Gastroesophageal sphincter (tissue), 4 donors: ENCODE measurements around the gene PARD3. TPM values are rescaled to one million over a fixed set of nuclear protein-coding genes. Genes with fewer than 3 reads are reported as not detected.
"Not testable (repeated sequence)": the region's sequence is repeated elsewhere in the genome, so short reads cannot be mapped to it uniquely, and the experiment has no call there.

Source experiments
- ATAC-seq: fragments of 150-250 bp; one replicate; pipeline ENCODE4 v1.9.1; 2016; ENCODE audit warnings: mild to moderate bottlenecking, moderate library complexity
- H3K27ac ChIP-seq, 4 donors: fragments of 200-600 bp; sonication (generic) in 3 of 4; 1 replicate in 3 of 4; 2 replicates in 1 of 4; pipeline ENCODE4 v1.5.1; 2016 to 2019
- H3K27me3 ChIP-seq: fragments of 200-600 bp; sonication (generic); one replicate; pipeline ENCODE4 v1.5.1; 2019
- H3K36me3 ChIP-seq, 2 donors: fragments of 200-600 bp; sonication (generic); one replicate each; pipeline ENCODE4 v1.5.1; 2019; ENCODE audit warnings: control low read depth in 1 of 2
- H3K4me1 ChIP-seq, 3 donors: fragments of 200-600 bp; sonication (generic); 1 replicate in 2 of 3; 2 replicates in 1 of 3; pipeline ENCODE4 v1.5.1; 2016 to 2019; ENCODE audit warnings: control low read depth in 2 of 3
- H3K4me3 ChIP-seq, 2 donors: fragments of 200-600 bp; sonication (generic); one replicate each; pipeline ENCODE4 v1.5.1; 2019; ENCODE audit warnings: mild to moderate bottlenecking in 1 of 2, moderate library complexity in 1 of 2
- H3K9me3 ChIP-seq, 3 donors: fragments of 200-600 bp; sonication (generic); one replicate each; pipeline ENCODE4 v1.5.1; 2017 to 2019; ENCODE audit warnings: control low read depth in 2 of 3
- EP300 ChIP-seq: sonication (generic); formaldehyde crosslinking; IDR thresholded peaks from one replicate; pipeline ENCODE4 v1.6.1; 2017; ENCODE audit warnings: antibody characterized with exemption, mild to moderate bottlenecking
- POLR2A ChIP-seq, 2 donors: fragments of 450-650 bp; IDR thresholded peaks; one replicate each; pipeline ENCODE4 v1.6.1; 2017; ENCODE audit warnings: antibody characterized with exemption in 2 of 2, mild to moderate bottlenecking in 2 of 2, moderate library complexity in 1 of 2
- POLR2AphosphoS5 ChIP-seq: sonication (generic); formaldehyde crosslinking; IDR thresholded peaks from one replicate; pipeline ENCODE4 v1.6.1; 2017; ENCODE audit warnings: antibody characterized with exemption
- WGBS, 2 donors: methylation state at CpG; one replicate each; pipeline ENCODE4 v1.1.5; 2018; ENCODE audit warnings: low coverage in 1 of 2; 5-methylcytosine and 5-hydroxymethylcytosine counted together
- total RNA-seq, 4 donors: library from RNA; depleted of rRNA; stranded (reverse); fragments of >200 nt; gene quantifications; one replicate each; pipeline ENCODE4 v1.1.0, GENCODE V29; 2016
- TF ChIP-seq, protein P1 (sequence below), 4 experiments: fragments of 200-600 bp in 2 of 4; fragments of 450-650 bp in 2 of 4; sonication (generic) in 1 of 4; IDR thresholded peaks; one replicate each; pipeline ENCODE4 v1.5.1; 2017 to 2019; ENCODE audit warnings: antibody characterized with exemption in 4 of 4, mild to moderate bottlenecking in 2 of 4, moderate library complexity in 2 of 4

The PARD3 gene
- total RNA-seq, 4 donors from 2014 or later, result 101 to 127 (median 115) TPM

DNA sequence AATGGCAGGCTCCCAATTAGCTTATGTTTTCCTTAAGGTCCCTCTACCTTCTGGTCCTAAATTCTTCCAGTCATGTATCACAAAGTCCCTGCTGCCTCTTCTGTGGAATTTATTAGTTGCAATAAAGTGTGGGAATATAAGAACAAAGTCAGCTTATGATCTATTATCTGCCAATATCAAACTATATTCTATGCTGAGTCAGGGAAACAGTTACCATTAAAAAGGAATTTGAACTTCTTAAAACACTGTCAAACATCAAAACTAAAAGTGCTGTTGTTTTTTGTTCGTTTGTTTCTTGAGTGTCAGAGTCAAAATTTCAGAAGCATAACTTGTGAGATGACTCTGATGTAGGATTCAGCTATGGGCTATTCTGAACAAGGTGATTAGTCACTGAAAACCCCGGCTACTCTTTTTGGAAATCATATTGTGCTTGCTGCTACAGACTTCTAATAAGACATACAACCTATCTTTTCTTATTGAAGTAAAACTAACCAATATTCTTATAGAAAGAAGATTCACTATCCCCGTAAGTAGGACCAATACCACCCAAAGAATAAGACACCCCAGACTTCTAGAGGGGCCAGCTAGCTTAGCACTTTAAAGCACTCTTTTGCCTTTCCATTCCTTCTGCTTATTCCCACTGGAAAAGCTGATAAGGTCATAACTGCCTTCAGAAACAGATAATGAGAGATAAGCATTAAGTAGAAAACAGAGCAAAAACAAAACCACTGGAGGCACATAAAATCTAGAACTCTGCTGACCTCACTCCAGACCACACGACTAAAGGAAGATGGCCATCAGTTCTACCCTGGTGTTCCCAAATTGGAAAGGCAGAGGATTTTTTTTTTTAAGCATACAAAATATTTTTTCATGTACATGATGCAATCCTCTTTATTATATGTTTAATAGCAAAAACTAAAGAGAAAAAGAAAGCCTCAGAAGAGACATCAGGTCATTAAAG, 370.6 kb downstream of the PARD3 start:
- Histone ChIP-seq H3K4me3 (no peak overlapping the region), H3K27ac (no peak overlapping the region), H3K4me1 (peaks cover 0 to 3% (median 0%) of the 10 kb centered on the region in 3 donors), H3K27me3 (no peaks in the 10 kb centered on the region), H3K36me3 (no peaks in the 10 kb centered on the region), H3K9me3 (no peaks in the 10 kb centered on the region)
- WGBS, 2 donors, result 81 to 83% methylated on average over 4 of the region's 4 CpGs
- no peak for ATAC-seq
- TF ChIP-seq POLR2AphosphoS5 (no peak), EP300 (no peak), POLR2A (IDR thresholded peaks at IDR 0.05) (no peak)
- TF ChIP-seq, protein P1, sequence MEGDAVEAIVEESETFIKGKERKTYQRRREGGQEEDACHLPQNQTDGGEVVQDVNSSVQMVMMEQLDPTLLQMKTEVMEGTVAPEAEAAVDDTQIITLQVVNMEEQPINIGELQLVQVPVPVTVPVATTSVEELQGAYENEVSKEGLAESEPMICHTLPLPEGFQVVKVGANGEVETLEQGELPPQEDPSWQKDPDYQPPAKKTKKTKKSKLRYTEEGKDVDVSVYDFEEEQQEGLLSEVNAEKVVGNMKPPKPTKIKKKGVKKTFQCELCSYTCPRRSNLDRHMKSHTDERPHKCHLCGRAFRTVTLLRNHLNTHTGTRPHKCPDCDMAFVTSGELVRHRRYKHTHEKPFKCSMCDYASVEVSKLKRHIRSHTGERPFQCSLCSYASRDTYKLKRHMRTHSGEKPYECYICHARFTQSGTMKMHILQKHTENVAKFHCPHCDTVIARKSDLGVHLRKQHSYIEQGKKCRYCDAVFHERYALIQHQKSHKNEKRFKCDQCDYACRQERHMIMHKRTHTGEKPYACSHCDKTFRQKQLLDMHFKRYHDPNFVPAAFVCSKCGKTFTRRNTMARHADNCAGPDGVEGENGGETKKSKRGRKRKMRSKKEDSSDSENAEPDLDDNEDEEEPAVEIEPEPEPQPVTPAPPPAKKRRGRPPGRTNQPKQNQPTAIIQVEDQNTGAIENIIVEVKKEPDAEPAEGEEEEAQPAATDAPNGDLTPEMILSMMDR (IDR thresholded peaks at IDR 0.05), result no peak

DNA sequence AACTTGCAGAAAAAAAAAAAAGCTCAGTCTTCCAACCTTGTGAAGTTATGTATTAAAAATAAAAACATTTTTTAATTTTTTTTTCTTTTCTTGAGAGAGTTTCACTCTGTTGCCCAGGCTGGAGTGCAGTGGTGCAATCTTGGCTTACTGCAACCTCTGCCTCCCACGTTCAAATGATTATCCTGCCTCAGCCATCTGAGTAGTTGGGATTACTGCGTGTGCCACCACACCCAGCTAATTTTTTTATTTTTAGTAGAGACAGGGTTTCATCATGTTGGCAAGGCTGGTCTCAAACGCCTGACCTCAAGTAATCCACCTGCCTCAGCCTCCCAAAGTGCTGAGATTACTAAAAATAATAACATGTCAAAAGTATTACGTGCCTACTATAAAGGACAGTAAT, 375.7 kb downstream of the PARD3 start:
- H3K4me1 ChIP-seq, result peaks cover 0 to 15% (median 0%) of the 10 kb centered on the region in 3 donors
- not testable (repeated sequence) for H3K27me3 ChIP-seq, H3K9me3 ChIP-seq, H3K27ac ChIP-seq, H3K4me3 ChIP-seq, H3K36me3 ChIP-seq
- peak; percentile 25 for TF ChIP-seq POLR2AphosphoS5
- 20 to 42% methylated on average over 1 to 4 of the region's 4 CpGs for WGBS, 2 donors
- peak; percentile 59 for ATAC-seq

- Histone ChIP-seq H3K27ac (no peak overlapping the region), H3K9me3 (no peaks in the 10 kb centered on the region), H3K4me1 (peaks cover 3 to 21% (median 5%) of the 10 kb centered on the region in 3 donors), H3K4me3 (no peak overlapping the region), H3K36me3 (no peaks in the 10 kb centered on the region), H3K27me3 (no peaks in the 10 kb centered on the region)
- TF ChIP-seq EP300, result no peak
- TF ChIP-seq, protein P1 (IDR thresholded peaks at IDR 0.05), result no peak
- no peak for TF ChIP-seq POLR2A (IDR thresholded peaks at IDR 0.05)
- no peak for TF ChIP-seq POLR2AphosphoS5
- WGBS, 2 donors, result 77 to 90% methylated on average over 3 to 4 of the region's 4 CpGs
- no peak for ATAC-seq
These were observed 376.4 kb downstream of the PARD3 start for GRCh38 chr10:34438741-34439140.

GRCh38 chr10:34437906-34438305, 377.2 kb downstream of the PARD3 start:
- WGBS, 2 donors, result 83 to 84% methylated on average over 3 to 4 of the region's 5 CpGs
- TF ChIP-seq EP300 (no peak), POLR2A (IDR thresholded peaks at IDR 0.05) (no peak), POLR2AphosphoS5 (no peak)
- TF ChIP-seq, protein P1 (IDR thresholded peaks at IDR 0.05), result no peak
- no peaks in the 10 kb centered on the region for H3K36me3 ChIP-seq
- H3K27me3 ChIP-seq, result no peaks in the 10 kb centered on the region
- H3K4me3 ChIP-seq, result no peak overlapping the region
- H3K27ac ChIP-seq, result no peak overlapping the region
- no peaks in the 10 kb centered on the region for H3K9me3 ChIP-seq
- H3K4me1 ChIP-seq, result peaks cover 5 to 30% (median 14%) of the 10 kb centered on the region in 3 donors
- ATAC-seq, result no peak

- no peaks in the 10 kb centered on the region for H3K36me3 ChIP-seq
- H3K9me3 ChIP-seq, result no peaks in the 10 kb centered on the region
- TF ChIP-seq, protein P1 (IDR thresholded peaks at IDR 0.05), result no peak
- no peak for TF ChIP-seq EP300
- TF ChIP-seq POLR2A (IDR thresholded peaks at IDR 0.05), result no peak
- no peak for TF ChIP-seq POLR2AphosphoS5
- no peak overlapping the region for H3K4me3 ChIP-seq
- peak; percentile 44 for ATAC-seq
- peaks cover 5 to 30% (median 18%) of the 10 kb centered on the region in 3 donors for H3K4me1 ChIP-seq
- no peaks in the 10 kb centered on the region for H3K27me3 ChIP-seq
- 43 to 75% methylated on average over 2 of the region's 2 CpGs for WGBS, 2 donors
- H3K27ac ChIP-seq, result peak overlapping the region in 1 of 4 donors; percentile 20
These were observed 380.9 kb downstream of the PARD3 start for GRCh38 chr10:34434119-34434594.
